ENCODE measurements around the gene RRP1B.
"Not testable (repeated sequence)": the region's sequence is repeated elsewhere in the genome, so short reads cannot be mapped to it uniquely, and the experiment has no call there.

Gene RRP1B

GRCh38 chr21:43659136-43660000, at the start of gene RRP1B, which contains the start of gene HSF2BP:
RRP1B (plus strand) TSS chr21:43659560; CDS start chr21:43659665, 105 bp downstream.
HSF2BP (minus strand) TSS chr21:43659488; CDS start chr21:43658096, 1,392 bp downstream.
- peak; percentile 21 for DNase-seq

- no peak for DNase-seq
Observed at GRCh38 chr21:43611598-43612369, 47.6 kb upstream of the RRP1B start.

GRCh38 chr21:43613755-43614638, 45.4 kb upstream of the RRP1B start:
- DNase-seq = no peak

GRCh38 chr21:43614839-43615238, 44.5 kb upstream of the RRP1B start:
- DNase-seq = no peak

GRCh38 chr21:43616861-43617260, 42.5 kb upstream of the RRP1B start:
- not testable (repeated sequence) for DNase-seq

GRCh38 chr21:43618940-43619339, 40.4 kb upstream of the RRP1B start:
- DNase-seq = no peak

GRCh38 chr21:43619344-43619743, 40.0 kb upstream of the RRP1B start:
- no peak for DNase-seq

GRCh38 chr21:43619856-43620255, 39.5 kb upstream of the RRP1B start:
- DNase-seq = no peak

- no peak for DNase-seq
Observed at GRCh38 chr21:43622796-43623195, 36.6 kb upstream of the RRP1B start.

- no peak for DNase-seq
Observed at GRCh38 chr21:43623588-43623987, 35.8 kb upstream of the RRP1B start.

- DNase-seq = no peak
Observed at GRCh38 chr21:43624339-43624738, 35.0 kb upstream of the RRP1B start.

GRCh38 chr21:43626390-43626789, 33.0 kb upstream of the RRP1B start:
- DNase-seq = no peak

- no peak for DNase-seq
Observed at GRCh38 chr21:43627527-43627926, 31.8 kb upstream of the RRP1B start.

- DNase-seq = no peak
Observed at GRCh38 chr21:43631411-43632107, 27.8 kb upstream of the RRP1B start.

GRCh38 chr21:43632373-43632905, 26.9 kb upstream of the RRP1B start:
- no peak for DNase-seq

- no peak for DNase-seq
Observed at GRCh38 chr21:43634618-43635017, 24.7 kb upstream of the RRP1B start.

- no peak for DNase-seq
Observed at GRCh38 chr21:43635436-43635835, 23.9 kb upstream of the RRP1B start.

GRCh38 chr21:43637530-43638158, 21.7 kb upstream of the RRP1B start:
- DNase-seq = no peak

GRCh38 chr21:43639470-43640353, 19.6 kb upstream of the RRP1B start:
- no peak for DNase-seq

- no peak for DNase-seq
Observed at GRCh38 chr21:43640400-43640799, 19.0 kb upstream of the RRP1B start.

Measured in DMS79 (cell line).